ENCODE data around the gene MLH3.
"Not testable (repeated sequence)": the region's sequence is repeated elsewhere in the genome, so short reads cannot be mapped to it uniquely, and the experiment has no call there.

MLH3 gene

DNA sequence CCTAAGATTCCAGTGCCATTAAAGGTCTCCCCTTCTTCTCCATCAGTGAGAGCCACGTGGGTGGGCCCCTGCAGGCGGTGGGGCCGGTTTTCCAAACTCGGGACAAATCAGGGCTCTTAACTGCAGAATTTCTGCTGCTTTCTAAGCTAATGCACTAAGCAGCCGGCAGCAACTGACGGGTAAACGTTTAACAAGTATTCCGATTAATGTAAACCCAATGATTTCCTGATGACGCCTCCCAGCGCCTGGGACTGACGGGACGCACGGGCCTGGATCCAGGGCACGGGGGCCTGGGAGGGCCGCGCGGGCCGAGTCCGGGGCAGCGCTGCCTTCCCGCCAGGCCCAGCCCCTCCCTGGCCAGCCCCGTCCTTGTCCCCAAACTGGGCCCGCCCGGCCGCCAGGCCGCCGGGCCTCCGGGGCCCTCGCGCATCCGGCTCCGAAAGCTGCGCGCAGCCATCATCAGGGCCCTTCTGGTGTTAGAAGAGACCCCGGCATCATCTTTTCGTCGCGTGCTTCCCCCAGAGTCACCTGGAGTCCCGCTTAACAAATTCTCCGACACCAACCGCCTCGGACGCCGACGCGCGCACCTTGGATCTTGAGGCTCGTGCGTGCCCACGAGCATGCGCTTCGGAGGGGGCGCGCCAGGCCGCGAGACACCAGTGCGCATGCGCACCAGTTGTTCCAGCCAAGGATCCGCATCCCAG is at the start of gene MLH3:
MLH3 (minus strand) TSS at position 616 of the 704 bp plus-strand sequence. CDS start 1,812 bp downstream, outside the sequence.
- peak; percentile 42 to 68 (median 61) for DNase-seq

DNA sequence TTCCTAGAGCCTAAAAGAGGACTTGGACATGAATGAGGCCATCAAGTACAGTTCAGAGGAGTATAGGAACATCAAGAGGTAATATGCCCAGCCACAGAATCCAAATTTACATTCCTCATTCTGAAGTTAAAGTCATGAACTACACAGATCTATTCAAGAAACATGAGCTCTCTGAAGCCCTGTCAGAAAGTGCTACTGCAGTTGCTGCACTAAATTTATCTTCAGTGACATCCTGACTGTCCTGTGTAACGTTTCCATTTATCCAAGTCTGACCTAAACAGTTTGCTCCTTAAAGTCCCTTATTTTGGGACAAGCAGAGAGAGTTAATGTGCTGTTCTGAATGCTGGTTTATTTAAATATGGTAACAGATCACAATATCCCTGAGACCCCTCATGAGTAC is 47.4 kb upstream of the MLH3 start:
- no peak for DNase-seq

DNA sequence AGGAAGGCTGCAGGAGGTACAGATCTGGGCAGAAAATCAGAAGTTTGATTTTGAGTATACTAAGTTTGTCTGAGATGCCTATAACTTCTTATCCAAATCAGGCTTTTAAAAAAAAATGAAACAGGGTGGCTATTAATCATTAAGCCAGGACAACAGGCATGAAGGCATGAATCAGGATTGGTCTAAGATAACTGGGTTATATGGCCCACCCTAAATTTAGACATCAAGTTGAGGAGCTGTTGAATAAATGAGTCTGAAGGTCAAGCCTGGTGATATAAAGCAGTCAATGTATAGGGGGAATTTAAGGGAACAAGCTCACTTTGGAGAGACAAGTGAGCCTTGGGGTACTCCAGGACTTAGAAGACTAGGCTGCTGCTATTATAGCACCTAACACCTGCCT is 46.9 kb upstream of the MLH3 start:
- DNase-seq, result no peak

DNA sequence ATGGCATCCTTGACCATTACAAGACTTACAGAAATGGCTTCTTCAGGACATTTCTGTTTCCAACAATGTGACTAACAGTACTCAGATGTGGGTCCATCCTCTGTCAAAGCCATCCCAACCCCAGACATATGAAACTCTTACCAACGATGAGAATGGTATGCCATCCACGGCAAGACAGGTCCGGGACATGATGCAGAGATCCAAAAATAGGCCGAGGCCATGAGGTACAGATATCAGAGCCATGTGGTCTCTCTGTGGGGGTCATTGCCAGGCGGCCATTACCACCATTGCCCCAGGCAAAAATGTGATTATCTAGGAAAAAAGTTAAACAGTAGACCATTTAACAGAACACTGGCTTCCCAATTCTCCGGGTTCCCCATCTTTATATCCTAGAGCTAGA is 45.7 kb upstream of the MLH3 start:
- DNase-seq, result no peak

DNA sequence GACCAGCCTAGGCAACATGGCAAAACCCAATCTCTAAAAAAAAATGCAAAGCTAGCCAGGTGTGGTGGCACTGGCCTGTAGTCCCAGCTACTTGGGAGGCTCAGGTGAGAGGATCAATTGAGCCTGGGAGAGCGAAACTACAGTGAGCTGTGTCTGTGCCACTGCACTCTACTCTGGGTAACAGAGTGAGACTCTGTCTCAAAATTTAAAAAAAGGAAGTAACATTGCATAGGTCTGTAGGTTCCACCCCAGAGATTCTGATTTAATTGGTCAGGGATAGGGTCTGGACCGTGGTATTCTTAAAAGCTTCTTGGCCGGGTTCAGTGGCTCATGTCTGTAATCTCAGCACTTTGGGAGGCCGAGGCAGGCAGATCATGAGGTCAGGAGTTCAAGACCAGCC is 44.4 kb upstream of the MLH3 start:
- DNase-seq, result no peak

DNA sequence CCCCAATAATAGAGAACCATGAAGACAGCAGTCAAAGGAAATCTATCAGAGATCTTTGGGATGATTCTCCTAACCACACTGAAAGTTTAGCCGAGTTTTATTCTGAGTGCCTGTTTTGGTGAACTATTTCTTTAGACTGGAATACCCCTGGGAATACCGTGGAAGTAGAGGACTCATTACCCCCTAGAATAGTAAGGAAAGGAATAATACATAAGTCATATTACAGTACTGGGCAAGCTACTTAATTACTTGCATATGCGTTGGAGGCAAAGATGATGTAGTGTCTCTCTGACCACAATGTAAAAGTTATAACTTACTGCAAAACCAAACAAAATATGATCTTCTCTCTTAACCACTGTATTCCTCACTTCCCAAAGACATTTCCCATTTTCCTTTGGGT is 43.6 kb upstream of the MLH3 start:
- no peak for DNase-seq

DNA sequence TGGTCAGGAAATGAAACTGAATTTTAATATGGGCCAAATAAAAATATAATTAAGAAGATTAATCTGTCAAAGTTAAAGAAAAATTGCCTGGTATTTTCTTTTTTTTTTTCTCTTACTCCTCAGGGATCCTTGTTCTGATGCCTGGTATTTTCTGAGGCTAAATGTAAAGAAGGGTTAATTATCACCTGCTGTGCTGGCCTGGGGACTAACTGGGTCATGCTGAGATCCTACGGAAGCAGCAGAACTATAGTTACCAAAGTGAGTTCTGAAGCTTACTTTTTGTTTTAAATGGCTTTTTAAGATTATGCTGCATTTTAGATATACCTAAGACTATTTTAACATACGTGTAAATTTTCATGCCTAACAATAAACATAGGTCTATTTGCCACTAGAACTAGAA is 41.4 kb upstream of the MLH3 start:
- DNase-seq, result no peak

DNA sequence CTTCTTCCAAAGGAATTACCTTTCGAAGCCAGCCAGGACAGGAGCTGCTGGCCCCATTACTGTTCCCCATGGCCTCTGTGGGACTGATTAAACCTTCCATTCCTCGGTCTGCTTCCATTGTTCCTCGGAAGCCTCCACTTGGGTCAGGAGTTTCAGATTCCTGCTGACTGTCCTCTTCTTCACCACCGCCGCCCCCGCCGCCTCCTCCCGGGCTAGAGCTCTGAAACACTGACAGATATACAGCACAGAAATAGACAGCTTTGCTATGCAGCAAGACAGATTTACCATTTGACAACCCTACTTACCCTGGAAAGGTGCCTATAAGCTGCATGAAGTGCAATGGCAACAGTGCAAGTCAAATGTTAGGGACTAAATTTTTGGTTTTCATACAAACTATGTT is 40.0 kb upstream of the MLH3 start:
- no peak for DNase-seq

DNA sequence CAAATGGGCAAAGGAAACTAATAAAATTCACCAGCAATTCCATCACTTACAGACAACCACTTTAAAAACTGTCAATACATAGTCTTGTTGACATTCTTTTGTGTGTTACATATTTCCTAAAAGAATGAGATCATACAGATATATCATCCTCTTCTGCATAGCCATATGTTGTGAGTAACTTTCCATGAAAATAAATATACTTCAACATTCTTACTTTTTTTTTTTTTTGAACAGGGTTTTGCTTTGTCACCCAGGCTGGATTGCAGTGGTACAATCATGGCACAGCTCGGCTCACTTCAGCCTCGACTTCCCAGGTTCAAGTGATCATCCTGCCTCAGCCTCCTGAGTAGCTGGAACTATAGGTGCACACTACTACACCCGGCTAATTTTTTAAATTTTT is 39.1 kb upstream of the MLH3 start:
- DNase-seq, result no peak

DNA sequence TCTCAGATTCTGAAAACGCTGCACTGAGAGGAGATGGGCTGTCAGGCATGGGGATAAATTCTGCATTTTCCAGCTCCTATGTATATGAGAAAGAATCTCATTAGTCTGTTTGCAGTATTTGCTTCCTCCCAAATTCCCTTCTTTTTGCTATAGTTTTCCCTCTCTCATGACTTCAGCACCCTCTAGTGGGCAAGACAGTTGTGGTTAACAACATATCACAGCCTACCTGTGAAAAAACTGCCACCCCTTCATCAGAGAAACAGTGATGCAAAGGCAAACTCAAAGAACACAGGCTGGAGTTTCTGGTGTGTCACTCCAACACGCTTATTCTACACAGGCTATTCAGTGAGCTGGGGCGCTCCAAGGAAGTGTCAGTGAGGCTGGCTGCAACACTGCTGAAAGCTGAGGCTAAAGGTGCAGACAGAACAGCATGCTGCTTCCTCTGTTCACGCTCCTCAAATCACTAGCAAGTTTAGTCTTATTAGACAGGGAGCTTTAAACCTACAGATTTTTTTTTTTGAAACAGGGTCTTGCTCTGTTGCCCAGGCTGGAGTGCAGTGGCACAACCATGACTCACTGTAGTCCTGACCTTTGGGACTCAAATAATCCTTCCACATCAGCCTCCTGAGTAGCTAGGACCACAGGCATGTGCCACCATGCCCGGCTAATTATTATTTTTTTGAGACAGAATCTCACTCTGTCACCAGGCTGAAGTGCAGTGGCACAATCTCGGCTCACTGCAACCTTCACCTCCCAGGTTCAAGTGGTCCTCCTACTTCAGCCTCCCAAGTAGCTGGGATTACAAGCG is 37.5 kb upstream of the MLH3 start:
- DNase-seq, result peak; percentile 2 to 5 (median 2)

DNA sequence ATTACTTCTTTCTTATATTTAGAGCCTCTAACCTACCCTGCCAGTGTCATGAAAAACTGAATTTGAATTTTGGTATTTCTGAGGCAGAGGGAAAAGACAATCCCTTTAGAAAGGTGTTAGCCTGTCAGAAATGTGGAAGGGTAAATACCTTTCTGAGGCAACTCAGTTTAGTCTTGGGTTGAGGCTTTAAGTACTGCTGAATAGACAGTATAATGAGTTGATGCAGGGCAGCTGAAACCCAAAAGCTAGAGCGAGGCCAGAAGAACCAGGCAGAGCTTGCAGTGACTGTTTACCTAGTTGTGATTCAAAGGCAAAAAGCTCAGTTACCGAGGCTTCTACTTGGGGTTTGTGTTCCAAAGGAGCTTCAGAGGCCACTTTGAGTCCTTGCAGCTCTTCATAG is 36.9 kb upstream of the MLH3 start:
- DNase-seq, result no peak

DNA sequence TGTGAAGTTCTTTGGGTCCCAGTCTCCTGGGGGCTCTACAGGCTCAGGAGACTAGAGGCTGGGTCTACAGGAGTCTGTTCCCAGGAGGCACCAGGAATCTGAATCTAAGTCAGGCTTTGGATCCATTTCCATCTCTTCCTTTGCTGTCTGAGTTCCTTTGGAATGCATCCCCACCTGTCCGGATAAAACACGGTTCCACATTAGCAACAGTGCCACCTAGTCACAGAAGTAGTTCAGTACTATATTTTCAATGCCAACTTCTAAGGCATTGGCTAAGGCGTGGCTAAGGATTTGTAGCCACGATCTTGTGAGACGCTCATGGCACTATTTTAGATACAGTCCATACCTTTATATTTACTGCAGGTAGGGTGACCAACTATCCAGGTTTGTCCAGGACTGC is 33.2 kb upstream of the MLH3 start:
- no peak for DNase-seq

DNA sequence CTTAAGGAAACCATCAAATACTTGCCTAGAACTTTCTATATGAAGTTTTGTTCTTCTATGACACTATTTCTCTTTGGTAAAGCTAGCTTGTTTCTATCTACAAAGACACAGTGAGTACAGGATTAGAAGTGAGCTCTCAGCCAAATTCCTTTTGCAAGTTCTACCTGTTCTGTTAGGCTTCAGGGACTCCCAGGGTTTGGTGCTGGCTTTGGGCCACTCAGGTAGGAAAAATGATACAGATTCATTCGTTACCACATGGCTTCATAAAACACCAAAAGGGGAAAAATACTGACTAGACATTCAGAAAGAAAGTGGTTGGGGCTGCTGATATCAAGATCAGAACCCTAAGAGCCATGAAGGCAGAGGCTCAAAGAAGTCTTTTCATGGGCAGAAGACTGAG is 32.0 kb upstream of the MLH3 start:
- no peak for DNase-seq

DNA sequence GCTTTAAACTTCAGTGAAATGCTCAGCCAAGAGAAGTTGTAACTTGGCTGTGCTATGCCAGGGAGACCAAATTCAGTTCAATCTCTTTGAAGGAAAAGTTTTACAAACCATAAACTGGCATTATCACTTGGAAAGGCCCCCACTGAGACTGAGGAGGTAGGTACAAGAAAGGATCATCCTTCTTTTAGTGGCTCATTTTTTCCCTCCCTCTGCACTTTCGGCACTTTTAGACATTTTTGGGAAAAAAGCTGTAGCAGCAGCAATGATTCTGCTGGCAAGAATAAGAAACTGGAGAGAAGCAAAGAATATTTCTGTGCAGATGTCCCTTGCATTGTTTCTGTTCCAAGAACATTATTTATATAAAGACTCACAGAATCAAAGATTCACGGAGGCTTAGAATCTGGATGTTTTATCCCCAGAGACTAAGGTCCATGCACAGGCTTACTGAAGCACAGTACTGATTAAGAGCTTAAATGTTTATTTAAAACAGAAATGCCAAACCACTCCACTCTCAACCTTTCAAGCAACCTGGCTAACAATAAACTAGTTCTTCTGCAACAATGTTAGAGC is 30.5 kb upstream of the MLH3 start:
- no peak for DNase-seq

DNA sequence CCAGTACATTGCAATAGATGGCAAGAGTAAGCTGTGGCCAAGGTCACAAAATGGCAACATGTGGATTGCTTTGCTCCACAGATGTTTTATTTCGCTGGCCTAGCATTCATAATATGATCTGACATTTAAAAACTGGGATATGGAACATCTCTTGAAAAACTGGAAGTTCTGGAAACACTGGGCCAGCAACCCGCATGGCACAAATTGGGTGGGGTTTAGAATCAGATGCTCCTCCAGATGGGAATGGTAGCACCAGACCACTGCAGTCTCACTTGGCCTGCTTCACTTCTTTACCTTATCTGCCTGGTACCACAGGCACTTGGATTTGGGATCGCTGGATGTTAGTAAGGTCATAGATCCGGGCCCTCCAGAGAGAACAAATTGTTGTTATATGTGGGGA is 28.3 kb upstream of the MLH3 start:
- DNase-seq, result no peak

DNA sequence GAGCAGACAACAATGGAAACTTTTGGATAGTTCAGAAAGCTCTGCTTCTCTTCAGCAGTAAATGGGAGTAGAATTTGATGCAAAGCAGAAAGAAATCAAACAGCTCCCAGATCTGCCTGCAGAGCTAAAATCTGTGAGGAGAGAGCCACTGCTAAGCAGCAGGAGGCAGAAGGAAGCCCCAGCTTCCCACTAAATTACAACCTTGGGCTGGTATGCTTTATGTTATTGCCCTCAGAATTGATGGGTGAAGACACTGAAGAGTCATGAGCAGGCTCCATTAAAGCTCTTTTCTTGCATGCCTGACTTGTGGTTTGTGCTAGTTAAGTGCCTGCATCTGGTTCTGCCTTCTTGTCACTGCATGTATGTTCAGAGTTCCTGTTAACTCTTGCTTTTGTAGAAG is 26.5 kb upstream of the MLH3 start:
- no peak for DNase-seq

DNA sequence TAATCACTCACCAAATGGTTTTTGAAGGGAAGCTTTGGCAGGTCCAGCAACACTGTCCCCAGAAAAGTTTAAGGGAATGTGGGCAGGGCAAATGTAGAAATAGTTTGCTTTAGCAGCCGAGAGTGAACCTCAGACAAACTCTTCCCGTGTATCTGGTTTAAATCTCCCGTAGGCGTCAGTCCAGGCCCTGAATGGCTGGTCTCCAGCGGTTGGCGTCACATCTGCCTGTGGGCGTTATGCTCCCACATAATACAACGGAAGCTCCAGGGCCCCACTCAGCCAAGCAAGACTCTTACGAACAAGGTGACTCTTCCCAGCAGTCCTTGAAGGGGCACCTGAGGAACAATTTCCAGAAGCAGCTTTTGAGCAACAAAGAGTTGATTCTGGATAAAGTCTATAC is 19.1 kb upstream of the MLH3 start:
- no peak for DNase-seq

DNA sequence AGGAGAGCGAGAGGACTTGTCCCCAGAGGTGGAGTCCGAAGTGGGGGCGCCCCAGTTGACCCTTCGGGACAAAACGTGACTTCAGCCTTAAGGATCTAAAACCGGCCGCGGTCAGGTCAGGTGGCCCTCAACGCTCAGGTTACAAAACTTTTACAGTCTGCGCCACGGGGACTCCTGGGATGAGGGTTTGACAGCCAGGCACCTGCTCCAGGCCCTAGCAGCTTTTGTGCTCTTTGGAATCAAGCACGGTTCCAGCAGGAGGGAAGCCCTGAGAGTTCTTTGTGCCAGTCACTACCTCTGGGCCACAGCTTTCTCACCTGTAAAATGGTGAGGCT is 18.5 kb upstream of the MLH3 start:
- no peak for DNase-seq

DNA sequence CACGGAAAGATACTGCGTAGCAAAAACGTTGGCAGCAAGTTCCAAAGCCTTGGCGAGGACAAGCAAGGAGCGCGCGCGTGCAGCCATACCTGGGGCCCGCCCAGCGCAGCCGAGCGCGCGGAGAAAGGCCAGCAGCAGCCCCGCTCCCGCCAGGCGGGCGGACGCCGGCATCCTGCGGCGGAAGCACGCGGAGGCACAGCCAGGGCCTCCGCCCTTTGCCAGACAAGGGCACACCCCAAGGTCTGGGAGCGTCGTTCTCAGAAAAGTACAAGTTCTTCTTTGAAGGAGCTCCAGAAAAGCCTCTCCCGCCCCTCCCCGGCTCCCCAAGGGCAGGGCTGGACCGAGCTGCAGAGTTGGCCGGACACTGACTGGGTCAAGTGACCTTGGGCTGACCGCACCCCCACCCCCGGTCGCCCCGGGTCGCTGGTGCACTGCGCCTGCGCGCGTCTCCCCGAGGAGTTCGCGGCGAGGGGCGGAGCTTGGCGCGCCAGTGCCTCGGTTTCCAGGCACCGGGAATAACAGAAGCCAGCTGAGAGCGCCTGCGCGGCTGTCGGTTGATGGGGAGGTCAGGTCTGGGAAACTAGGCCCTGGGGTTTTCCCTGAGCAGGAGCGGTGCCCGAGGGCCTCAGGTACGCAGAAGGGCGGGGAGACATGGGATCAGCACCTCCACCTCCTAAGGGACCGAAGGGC is 18.0 kb upstream of the MLH3 start, which contains the start of gene ZC2HC1C:
ZC2HC1C (plus strand) TSS at position 521 of the 690 bp plus-strand sequence. CDS start 933 bp downstream, outside the sequence.
- peak; percentile 37 to 44 (median 41) for DNase-seq

DNA sequence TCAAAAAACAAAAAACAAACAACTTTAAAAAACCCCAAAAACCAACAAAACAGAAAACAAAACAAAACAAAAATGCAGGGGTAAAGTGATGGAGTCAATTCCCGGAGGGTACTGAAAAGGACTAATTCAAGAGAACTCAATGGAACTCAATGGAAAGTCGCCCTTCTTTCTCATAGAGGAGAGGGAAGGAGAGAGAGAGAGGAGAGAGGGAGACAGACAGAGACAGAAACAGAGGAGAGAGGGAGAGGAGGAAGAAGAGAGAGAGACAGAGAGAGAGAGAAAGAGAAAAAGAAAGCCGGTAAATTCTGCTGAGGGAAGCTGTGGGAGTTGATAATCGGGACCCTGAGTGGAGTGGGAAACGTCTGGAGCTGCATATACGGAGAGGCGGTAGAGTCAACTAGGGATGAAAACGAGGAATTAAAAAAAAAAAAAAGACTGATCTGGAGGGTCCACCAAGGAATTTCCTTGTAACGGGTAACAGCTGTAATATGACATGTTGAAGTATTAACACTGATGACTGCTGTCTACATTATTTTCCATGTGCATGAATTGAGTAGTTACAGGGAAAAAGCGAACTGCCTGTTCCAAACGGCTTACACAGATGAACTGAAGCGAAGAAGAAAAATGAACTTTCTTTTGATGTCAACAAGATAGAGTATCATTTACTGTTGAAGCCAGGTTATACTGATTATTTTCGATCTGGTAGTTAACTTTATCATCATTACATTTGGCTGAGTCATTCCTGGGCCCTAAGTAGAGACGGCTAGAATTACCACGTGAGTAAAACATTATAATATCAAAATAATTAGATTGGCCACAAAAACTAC is 17.2 kb upstream of the MLH3 start:
- no peak for DNase-seq

DNA sequence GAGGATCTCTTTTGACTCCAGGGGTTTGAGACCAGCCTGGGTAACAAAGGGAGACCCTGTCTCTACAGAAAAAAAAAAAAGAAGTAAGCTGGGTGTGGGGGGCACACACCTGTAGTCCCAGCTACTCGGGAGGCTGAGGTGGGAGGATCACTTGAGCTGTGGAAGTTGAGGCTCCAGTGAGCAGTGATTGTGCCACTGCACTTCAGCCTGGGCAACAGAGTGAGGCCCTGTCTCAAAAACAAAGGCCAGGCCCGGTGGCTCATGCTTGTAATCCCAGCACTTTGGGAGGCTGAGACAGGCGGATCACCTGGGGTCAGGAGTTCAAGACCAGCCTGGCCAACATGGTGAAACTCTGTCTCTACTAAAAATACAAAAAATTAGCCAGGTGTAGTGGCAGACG is 16.5 kb upstream of the MLH3 start:
- not testable (repeated sequence) for DNase-seq

DNA sequence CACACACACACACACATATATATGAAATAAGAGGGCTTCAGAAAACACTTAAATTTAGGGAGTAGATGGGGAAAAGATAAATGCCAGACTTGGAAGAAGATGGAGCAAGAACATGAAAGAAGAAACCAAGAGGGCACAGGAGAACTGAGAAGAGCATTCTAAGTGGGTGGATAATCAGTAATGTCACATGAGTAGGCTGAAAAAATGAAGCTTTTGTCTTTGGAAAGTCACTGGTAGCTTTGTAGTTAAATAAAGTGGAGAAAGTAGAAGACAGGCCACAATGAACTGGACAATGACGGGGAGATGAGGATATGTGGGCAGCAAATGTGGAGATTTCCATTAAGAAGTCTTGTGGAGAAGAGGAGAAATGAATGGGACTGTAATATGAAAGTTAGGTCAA is 15.9 kb upstream of the MLH3 start:
- DNase-seq, result no peak

DNA sequence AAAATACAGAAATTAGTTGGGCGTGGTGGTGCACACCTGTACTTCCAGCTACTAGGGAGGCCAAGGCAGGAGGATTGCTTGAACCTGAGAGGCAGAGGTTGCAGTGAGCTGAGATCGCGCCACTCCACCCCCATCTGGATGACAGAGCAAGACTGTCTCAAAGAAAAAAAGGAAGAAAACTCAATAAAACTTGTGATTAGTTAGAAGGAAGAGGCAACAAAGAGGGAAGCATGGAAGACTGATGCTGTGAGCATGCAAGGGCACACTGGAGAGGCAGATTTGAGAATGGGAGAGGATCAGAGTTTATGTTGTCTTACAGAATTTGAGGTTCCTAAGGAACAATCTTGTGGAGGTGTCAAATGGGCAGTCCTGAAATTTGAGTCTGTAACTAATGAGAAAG is 15.4 kb upstream of the MLH3 start:
- DNase-seq, result no peak
